T-helper 1 cell treated with Interleukin-12 subunit alpha and Interleukin-12 subunit beta and Interleukin-4 antibody, amounts not matched to agents 30 ng/mL and 1 ng/mL, for 36 hours (primary cell): ENCODE measurements around the gene AKAP13. TPM values are rescaled to one million over a fixed set of nuclear protein-coding genes. Genes with fewer than 3 reads are reported as not detected.

ENCODE experiments used
- intact Hi-C: fragments of 100-400 bp; cut with micrococcal nuclease; formaldehyde crosslinking; loops from one replicate; pipeline ENCODE4 v1.15.1; 2024
- total RNA-seq: library from RNA; stranded (reverse); gene quantifications from 2 replicates; pipeline ENCODE4 v1.2.3, GENCODE V29; 2022

The AKAP13 gene
- total RNA-seq, 1 donor from 2014 or later, result 184 TPM

GRCh38 chr15:85554852-85555521 lies 174.6 kb downstream of the AKAP13 start:
- intact Hi-C loops, result no loop called here

GRCh38 chr15:85555875-85556617 lies 175.6 kb downstream of the AKAP13 start:
- intact Hi-C loops, result loop anchor here (2.0 kb wide), 1 partner anchor 27 kb away; no protein-coding TSS in a partner anchor

GRCh38 chr15:85556618-85556895 lies 176.2 kb downstream of the AKAP13 start:
- intact Hi-C loops, result loop anchor here (2.0 kb wide), 1 partner anchor 26 kb away; no protein-coding TSS in a partner anchor

GRCh38 chr15:85557385-85557784 lies 177.0 kb downstream of the AKAP13 start:
- intact Hi-C loops, result loop anchor here (2.0 kb wide), 1 partner anchor 25 kb away; no protein-coding TSS in a partner anchor

GRCh38 chr15:85558848-85559247 lies 178.4 kb downstream of the AKAP13 start:
- intact Hi-C loops, result no loop called here

- intact Hi-C loops, result no loop called here
These were observed 179.1 kb downstream of the AKAP13 start for GRCh38 chr15:85559530-85559929.

GRCh38 chr15:85562824-85563223 lies 182.4 kb downstream of the AKAP13 start:
- intact Hi-C loops, result no loop called here

GRCh38 chr15:85563328-85563727 lies 182.9 kb downstream of the AKAP13 start:
- intact Hi-C loops, result no loop called here

- intact Hi-C loops, result no loop called here
These were observed 183.3 kb downstream of the AKAP13 start for GRCh38 chr15:85563731-85564130.

GRCh38 chr15:85564686-85565085 lies 184.3 kb downstream of the AKAP13 start:
- intact Hi-C loops, result no loop called here

- intact Hi-C loops, result no loop called here
These were observed 187.9 kb downstream of the AKAP13 start for GRCh38 chr15:85568261-85568808.

GRCh38 chr15:85570336-85570735 lies 189.9 kb downstream of the AKAP13 start:
- intact Hi-C loops, result no loop called here

GRCh38 chr15:85571780-85572179 lies 191.4 kb downstream of the AKAP13 start:
- intact Hi-C loops, result no loop called here

GRCh38 chr15:85576392-85576791 lies 196.0 kb downstream of the AKAP13 start:
- intact Hi-C loops, result no loop called here

- intact Hi-C loops, result no loop called here
These were observed 198.7 kb downstream of the AKAP13 start for GRCh38 chr15:85578941-85579701.

- intact Hi-C loops, result loop anchor here (5.0 kb wide), 1 partner anchor 263 kb away; no protein-coding TSS in a partner anchor
These were observed 199.7 kb downstream of the AKAP13 start for GRCh38 chr15:85579957-85580694.

GRCh38 chr15:85580879-85581278 lies 200.5 kb downstream of the AKAP13 start:
- intact Hi-C loops, result loop anchor here (5.0 kb wide), 1 partner anchor 264 kb away; no protein-coding TSS in a partner anchor

- intact Hi-C loops, result loop anchor here (5.0 kb wide), 1 partner anchor 264 kb away; no protein-coding TSS in a partner anchor
These were observed 201.1 kb downstream of the AKAP13 start for GRCh38 chr15:85581495-85581894.

- intact Hi-C loops, result loop anchor here (1.0 to 5.0 kb wide), 13 partner anchors 26 to 265 kb away; partner anchors contain the start of gene KLHL25
These were observed 202.0 kb downstream of the AKAP13 start for GRCh38 chr15:85582131-85583079.

- intact Hi-C loops, result loop anchor here (2.0 to 5.0 kb wide), 4 partner anchors 27 to 266 kb away; partner anchors contain the start of gene KLHL25
These were observed 203.0 kb downstream of the AKAP13 start for GRCh38 chr15:85583442-85583841.
